T-helper 1 cell treated with Interleukin-12 subunit alpha and Interleukin-12 subunit beta and Interleukin-4 antibody, amounts not matched to agents 30 μg/mL and 1 μg/mL, for 36 hours (primary cell): Measurements from ENCODE around the gene EEF1AKMT4.

Experiments
- H3K27ac Mint-ChIP-seq: one replicate; pipeline ENCODE4 v1.8.0; 2021; ENCODE audit warnings: mild to moderate bottlenecking, mixed read lengths
- H3K27me3 Mint-ChIP-seq: one replicate; pipeline ENCODE4 v1.8.0; 2021; ENCODE audit warnings: low read depth, mixed read lengths
- H3K36me3 Mint-ChIP-seq: one replicate; pipeline ENCODE4 v1.8.0; 2021; ENCODE audit warnings: low read depth, mixed read lengths
- H3K4me1 Mint-ChIP-seq: one replicate; pipeline ENCODE4 v1.8.0; 2021; ENCODE audit warnings: low read depth, mixed read lengths
- H3K4me3 Mint-ChIP-seq: one replicate; pipeline ENCODE4 v1.8.0; 2021; ENCODE audit warnings: mild to moderate bottlenecking, moderate library complexity, mixed read lengths
- H3K9me3 Mint-ChIP-seq: one replicate; pipeline ENCODE4 v1.8.0; 2021; ENCODE audit warnings: mixed read lengths

EEF1AKMT4 gene

DNA sequence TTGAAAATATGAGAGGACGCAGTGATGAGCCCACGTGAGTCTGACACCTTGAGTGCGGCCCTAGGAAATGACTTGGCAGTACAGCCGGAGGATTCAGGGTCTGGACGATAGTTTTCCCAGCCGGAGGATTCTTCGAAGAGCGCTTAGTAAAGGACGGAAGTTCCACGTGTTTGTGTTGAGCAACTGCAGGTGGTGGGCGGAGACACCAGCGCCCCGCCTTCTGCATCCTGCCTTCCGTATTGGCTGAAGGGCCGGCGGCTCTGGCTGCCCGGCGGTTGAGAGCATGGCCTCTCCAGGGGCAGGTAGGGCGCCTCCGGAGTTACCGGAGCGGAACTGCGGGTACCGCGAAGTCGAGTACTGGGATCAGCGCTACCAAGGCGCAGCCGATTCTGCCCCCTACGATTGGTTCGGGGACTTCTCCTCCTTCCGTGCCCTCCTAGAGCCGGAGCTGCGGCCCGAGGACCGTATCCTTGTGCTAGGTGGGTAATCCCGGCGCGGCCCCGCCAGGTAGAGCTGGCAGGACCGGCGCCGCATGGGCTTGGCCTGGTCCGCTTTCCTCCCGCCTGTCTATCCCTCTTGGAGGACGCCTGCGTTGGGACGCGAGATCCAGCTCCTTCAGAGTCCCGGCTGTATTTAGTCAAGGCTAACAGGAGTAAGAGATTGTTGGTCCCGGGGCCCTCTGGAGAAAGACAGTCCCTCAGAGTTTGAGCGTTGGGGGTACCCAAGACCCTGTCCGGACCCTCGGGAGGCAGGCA is at the start of gene EEF1AKMT4:
Gene EEF1AKMT4, plus strand, starts transcription at position 261 of the 755 bp plus-strand sequence. Its CDS starts 23 bp downstream, at position 284.
- H3K9me3 Mint-ChIP-seq: no peaks in the 10 kb centered on the region
- H3K27me3 Mint-ChIP-seq: no peaks in the 10 kb centered on the region
- peaks cover 5% of the 10 kb centered on the region for H3K36me3 Mint-ChIP-seq
- peak within 1 kb of the TSS; percentile 90 for H3K4me3 Mint-ChIP-seq
- H3K4me1 Mint-ChIP-seq: peaks cover 14% of the 10 kb centered on the region
- H3K27ac Mint-ChIP-seq: peak within 1 kb of the TSS; percentile 93

DNA sequence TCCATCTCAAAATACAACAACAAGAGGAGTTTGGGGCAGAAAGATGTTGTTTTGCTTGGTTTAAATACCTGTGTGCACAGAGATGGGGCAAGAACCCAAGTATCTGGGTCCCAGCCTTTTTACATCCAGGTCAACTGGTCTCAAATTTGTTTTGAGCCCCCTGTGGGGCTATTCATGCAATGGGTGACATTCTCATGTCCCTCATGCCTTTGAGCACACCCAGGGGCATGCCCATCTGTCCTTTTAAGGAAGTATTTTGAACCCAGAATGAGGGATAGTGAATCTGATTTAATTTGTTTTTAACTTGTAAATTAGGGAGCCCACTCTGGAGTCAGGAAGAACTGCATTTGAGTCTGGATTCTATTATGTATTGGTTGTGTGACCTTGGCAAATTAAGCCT is 48.6 kb upstream of the EEF1AKMT4 start:
- H3K27me3 Mint-ChIP-seq: peaks cover 4% of the 10 kb centered on the region
- H3K27ac Mint-ChIP-seq: no peak overlapping the region
- H3K4me3 Mint-ChIP-seq: no peak overlapping the region
- no peaks in the 10 kb centered on the region for H3K9me3 Mint-ChIP-seq
- no peaks in the 10 kb centered on the region for H3K36me3 Mint-ChIP-seq
- H3K4me1 Mint-ChIP-seq: no peaks in the 10 kb centered on the region

DNA sequence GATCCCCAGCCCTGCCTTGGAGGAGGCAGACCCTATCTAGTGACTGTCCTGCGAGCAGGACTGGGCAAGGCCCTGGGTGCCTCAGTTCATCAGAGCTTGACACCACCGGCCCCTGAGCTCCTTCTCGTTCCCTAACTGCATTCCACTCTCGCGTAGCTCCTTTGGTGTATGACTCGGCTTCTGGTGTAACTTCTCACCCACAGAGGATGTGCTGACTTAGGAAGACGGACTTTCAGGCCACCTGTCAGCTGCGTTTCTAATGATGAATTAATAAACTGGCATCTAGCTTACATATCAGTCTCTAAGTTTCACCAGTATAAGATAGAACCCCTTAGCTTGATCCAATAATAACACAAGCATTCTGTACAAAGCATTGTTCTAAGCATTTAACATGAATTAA is 45.9 kb upstream of the EEF1AKMT4 start:
- Mint-ChIP-seq H3K27me3 (peaks cover 18% of the 10 kb centered on the region), H3K27ac (no peak overlapping the region), H3K4me3 (no peak overlapping the region), H3K4me1 (no peaks in the 10 kb centered on the region), H3K36me3 (no peaks in the 10 kb centered on the region), H3K9me3 (no peaks in the 10 kb centered on the region)

DNA sequence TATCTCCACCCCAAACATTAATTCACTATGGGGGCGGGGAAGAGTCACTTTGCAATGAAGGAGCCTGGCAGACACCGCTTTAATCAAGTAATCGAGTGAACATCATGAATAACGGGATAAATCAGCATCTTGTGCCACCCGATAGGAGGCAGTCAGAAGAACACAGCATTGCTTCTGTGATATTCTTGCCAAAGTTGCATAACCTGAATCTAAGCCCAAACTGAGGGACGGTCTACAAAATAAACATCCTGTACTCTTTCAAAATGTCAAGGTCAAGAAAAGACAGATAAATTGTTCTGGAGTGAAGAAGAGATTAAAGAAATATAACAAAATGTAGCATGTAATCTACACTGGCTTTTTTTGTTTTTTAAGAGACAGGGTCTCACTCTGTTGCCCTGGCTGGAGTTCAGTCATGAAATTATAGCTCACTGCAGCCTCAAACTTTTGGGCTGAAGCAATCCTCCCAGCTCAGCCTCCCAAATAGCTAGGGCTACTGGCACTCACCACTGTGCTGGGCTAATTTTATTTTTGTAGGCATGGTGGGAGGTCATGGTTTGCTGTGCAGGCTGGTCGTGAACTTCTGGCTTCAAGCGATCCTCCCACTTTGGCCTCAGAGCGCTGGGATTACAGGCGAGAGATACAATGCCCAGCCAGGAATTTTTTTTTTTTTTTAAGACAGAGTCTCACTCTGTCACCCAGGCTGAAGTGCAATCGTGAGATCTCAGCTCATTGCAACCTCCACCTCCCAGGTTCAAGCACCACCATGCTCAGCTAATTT is 40.1 kb upstream of the EEF1AKMT4 start:
- H3K27ac Mint-ChIP-seq: no peak overlapping the region
- H3K9me3 Mint-ChIP-seq: no peaks in the 10 kb centered on the region
- peaks cover 24% of the 10 kb centered on the region for H3K27me3 Mint-ChIP-seq
- H3K4me1 Mint-ChIP-seq: no peaks in the 10 kb centered on the region
- H3K36me3 Mint-ChIP-seq: no peaks in the 10 kb centered on the region
- H3K4me3 Mint-ChIP-seq: no peak overlapping the region

DNA sequence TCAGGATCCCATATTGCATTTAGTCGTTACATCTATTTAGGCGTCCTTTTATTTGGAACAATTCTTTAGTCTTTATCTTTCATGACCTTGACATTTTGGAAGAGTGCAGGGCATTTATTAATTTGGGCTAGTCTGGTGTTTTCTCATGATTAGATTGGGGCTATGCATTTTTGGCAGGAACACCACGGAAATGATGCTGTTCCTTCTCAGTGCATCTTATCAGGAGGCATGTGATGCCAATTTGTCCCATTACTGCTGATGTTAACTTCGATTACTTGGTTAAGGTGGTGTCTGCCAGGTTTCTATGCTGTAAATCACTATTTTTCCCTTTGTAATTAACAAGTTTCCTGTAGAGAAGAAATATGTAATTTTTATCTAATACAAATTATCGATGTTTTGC is 38.2 kb upstream of the EEF1AKMT4 start:
- Mint-ChIP-seq H3K27me3 (peaks cover 24% of the 10 kb centered on the region), H3K4me3 (no peak overlapping the region), H3K9me3 (no peaks in the 10 kb centered on the region), H3K4me1 (no peaks in the 10 kb centered on the region), H3K36me3 (no peaks in the 10 kb centered on the region), H3K27ac (no peak overlapping the region)

DNA sequence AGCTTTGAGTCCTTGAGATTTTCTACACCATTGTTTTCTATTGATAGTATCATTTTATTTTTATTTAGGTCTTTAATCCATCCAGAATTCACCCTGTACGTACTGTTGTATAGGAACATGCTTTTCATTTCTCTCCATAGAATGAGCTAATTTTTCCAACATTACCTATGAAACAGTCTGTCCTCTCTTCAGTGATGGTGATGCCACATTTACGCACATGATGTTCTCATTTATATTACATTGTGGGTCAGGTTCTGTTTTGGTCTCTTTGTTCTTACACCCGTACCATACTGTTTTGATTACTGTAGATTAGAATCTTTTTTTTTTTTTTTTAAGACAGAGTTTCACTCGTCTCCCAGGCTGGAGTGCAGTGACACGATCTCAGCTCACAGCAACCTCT is 37.8 kb upstream of the EEF1AKMT4 start:
- H3K4me1 Mint-ChIP-seq: no peaks in the 10 kb centered on the region
- H3K9me3 Mint-ChIP-seq: no peaks in the 10 kb centered on the region
- H3K27me3 Mint-ChIP-seq: peaks cover 19% of the 10 kb centered on the region
- no peak overlapping the region for H3K4me3 Mint-ChIP-seq
- no peaks in the 10 kb centered on the region for H3K36me3 Mint-ChIP-seq
- no peak overlapping the region for H3K27ac Mint-ChIP-seq

DNA sequence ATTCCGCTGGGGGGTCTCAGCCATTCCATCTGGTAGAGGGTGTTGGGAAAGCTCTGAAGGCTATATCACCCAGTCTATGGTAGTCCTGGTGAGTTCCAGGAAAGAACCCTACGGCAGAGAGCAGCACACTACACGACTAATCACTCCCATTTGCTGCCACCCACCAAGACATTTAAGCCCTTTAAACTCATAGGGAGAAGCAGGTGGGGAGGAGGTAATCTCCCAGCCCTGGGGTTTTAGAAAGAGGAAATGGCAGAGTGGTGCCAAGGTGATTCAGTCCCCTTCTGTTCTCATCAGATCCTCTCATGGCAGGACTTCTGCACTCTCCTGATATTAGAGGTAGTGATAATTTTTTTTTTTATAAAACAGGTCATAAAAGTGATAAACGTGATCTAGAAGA is 30.7 kb upstream of the EEF1AKMT4 start:
- Mint-ChIP-seq H3K27ac (no peak overlapping the region), H3K36me3 (no peaks in the 10 kb centered on the region), H3K4me1 (no peaks in the 10 kb centered on the region)

DNA sequence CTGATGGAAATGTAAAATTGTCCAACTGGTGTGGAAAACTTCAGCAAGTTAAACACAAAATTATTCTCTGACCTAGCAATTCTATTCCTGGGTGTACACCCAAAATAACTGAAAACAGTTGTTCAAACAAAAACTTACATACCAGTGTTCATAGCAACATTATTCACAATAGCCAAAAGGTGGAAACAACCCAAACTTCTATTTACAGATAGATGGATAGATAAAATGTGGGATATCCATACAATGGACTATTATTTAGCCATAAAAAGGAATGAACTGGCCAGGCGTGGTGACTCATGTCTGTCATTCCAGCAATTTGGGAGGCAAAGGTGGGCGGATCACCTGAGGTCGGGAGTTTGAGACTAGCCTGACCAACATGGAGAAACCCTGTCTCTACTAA is 27.0 kb upstream of the EEF1AKMT4 start:
- Mint-ChIP-seq H3K4me1 (no peaks in the 10 kb centered on the region), H3K9me3 (no peaks in the 10 kb centered on the region), H3K27me3 (peaks cover 26% of the 10 kb centered on the region), H3K4me3 (no peak overlapping the region), H3K27ac (no peak overlapping the region), H3K36me3 (no peaks in the 10 kb centered on the region)

More for the DNA sequence above, 30.7 kb upstream of the EEF1AKMT4 start:
- H3K9me3 Mint-ChIP-seq: no peaks in the 10 kb centered on the region
- H3K27me3 Mint-ChIP-seq: peaks cover 10% of the 10 kb centered on the region
- no peak overlapping the region for H3K4me3 Mint-ChIP-seq

DNA sequence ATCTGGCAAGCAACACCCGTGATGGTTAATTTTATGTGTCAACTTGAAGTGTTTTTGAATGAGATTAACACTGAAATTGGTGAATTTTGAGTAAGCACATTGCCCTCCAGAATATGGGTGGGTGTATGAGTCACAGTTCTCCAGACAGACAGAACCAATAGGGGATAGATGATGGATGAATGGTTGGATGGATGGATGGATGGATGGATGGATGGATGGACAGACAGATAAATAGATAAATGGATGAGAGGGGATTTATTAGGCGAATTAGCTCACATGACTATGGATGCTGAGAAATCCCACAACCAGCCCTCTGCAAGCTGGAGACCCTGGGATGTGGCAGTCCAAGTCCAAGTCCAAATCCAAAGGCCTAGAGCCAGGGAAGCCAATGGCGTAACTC is 25.5 kb upstream of the EEF1AKMT4 start:
- Mint-ChIP-seq H3K27me3 (peaks cover 41% of the 10 kb centered on the region), H3K4me1 (peaks cover 4% of the 10 kb centered on the region), H3K27ac (no peak overlapping the region), H3K36me3 (no peaks in the 10 kb centered on the region), H3K9me3 (no peaks in the 10 kb centered on the region), H3K4me3 (no peak overlapping the region)

DNA sequence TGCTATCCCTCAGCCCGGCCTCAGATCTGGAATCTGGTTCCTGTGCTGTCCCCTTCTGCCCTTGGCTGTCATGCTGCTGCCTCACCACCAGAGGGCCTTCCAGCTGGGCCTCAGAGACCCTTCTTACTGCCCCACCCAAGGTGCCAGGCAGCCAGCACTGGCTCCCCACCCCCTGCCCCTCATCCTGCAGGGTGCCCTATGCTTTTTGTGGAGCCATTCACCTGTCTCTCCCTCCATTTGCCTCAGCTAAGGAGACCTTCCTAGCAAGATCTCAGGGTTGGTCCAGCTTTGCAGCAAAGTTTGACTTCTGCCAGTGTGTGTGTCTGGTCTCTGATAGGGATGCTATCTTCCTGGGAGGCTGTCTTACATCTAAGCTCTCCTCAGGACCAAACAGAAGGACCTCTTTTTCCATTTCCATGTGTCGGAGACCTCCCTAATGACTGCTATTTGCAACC is 22.0 kb upstream of the EEF1AKMT4 start:
- Mint-ChIP-seq H3K4me3 (no peak overlapping the region), H3K4me1 (peaks cover 12% of the 10 kb centered on the region), H3K27ac (no peak overlapping the region), H3K27me3 (peaks cover 65% of the 10 kb centered on the region), H3K36me3 (no peaks in the 10 kb centered on the region), H3K9me3 (no peaks in the 10 kb centered on the region)

DNA sequence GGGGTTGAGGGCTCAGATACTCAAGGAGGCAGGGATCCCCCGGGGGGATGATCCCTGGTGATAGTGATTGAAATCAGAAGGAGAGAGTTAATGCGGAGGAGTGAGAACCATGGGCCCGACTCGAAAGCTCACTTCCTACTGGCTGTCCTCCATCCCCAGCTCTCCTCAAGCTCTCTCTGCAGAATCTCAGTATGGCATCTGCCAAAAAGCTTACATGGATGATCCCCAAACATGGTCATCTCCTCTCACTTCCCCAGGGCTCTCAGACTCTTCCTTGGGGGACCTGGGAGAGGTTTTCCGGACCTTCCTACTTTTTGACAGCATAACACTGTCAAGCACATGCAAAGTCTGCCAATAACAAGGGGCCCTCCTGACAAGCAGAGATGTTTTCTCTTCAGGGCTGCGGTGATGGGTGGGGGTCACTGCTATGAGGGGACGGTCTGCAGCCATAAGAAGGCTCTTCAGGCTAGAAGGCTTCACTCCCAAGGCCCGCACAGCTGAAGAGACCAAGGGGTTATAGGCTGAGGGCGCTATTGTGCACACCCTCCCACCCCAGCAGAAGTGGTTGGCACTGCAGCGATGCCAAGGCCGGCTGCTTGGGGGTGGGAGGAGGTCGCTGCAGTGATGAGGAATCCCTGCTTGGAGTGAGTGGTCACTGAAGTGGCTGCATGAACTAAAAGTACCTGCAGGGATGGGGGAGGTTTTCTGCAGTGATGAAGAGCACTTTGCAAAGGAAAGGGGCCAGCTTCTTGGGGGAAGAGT is 20.9 kb upstream of the EEF1AKMT4 start:
- H3K27me3 Mint-ChIP-seq: peaks cover 71% of the 10 kb centered on the region
- no peaks in the 10 kb centered on the region for H3K36me3 Mint-ChIP-seq
- no peaks in the 10 kb centered on the region for H3K9me3 Mint-ChIP-seq
- peak overlapping the region; percentile 28 for H3K4me3 Mint-ChIP-seq
- H3K4me1 Mint-ChIP-seq: peaks cover 12% of the 10 kb centered on the region
- H3K27ac Mint-ChIP-seq: no peak overlapping the region

DNA sequence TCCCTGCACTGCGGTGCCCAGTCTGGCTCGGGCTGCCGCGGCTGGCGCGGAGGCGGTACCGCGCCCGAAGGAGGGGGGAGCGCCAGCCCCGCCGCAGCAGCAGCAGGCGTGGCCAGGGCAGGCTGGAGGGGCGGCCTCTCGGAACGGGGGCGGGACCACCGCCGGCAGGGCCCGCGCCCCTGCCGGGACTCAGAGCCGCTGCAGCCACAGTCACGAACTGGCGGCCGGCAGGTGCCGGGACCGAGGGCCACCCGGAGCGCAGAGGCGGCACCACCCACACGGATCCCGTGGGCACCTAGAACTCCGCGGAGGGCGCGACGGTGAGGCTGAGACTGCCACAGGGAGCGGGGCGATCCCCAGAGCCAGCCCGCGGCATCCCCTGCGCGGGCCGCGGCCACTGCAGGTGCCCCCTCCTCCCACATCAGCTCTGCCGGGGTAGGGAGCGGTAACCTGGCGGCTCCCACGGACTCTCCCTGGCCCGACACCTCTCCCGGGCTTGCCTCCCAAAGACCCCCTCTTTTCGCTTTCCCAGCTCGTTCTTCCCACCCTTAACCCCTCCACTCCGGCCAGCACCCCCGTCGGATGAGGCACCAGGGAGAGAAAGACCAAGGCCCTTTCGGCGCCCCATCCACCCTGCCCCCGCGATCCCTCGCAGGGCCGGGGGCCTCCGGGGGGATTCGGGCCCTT is 19.9 kb upstream of the EEF1AKMT4 start, which contains the start of gene VWA5B2:
Gene VWA5B2, plus strand, starts transcription at position 192 of the 687 bp plus-strand sequence. CDS start 944 bp downstream, outside the sequence.
- Mint-ChIP-seq H3K27me3 (peaks cover 65% of the 10 kb centered on the region), H3K27ac (no peak within 1 kb of the TSS), H3K4me3 (peak within 1 kb of the TSS; percentile 28)

DNA sequence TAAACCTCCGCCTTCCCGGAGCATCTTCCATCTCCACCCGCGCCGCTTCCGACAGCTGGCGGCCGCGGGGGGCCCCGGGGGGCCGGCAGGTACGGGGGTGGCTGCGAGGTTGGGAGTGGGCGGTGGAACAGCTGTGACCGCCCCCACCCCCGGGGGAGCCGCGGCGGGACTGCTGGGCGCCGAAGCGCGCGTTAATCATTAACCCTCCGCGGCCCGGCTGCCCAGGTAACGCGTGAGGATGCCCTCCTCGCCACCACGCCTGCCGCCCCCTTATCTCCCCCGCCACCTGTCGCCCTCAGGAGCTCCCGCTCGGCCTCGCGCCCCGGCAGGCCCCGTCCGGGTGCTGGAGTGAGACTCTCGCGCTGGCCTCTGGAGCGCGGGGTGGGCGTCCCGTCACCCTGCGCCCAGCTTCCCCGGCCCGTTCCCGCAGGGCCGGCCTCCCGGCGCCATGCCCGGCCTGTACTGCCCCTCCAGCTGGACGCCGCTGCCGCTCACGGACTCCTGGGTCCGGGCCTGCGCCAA is 19.3 kb upstream of the EEF1AKMT4 start:
- Mint-ChIP-seq H3K4me1 (peaks cover 12% of the 10 kb centered on the region), H3K27me3 (peaks cover 64% of the 10 kb centered on the region), H3K4me3 (no peak overlapping the region), H3K9me3 (no peaks in the 10 kb centered on the region), H3K36me3 (no peaks in the 10 kb centered on the region), H3K27ac (no peak overlapping the region)

More for the DNA sequence above, 19.9 kb upstream of the EEF1AKMT4 start, which contains the start of gene VWA5B2:
- Mint-ChIP-seq H3K4me1 (peaks cover 12% of the 10 kb centered on the region), H3K36me3 (no peaks in the 10 kb centered on the region), H3K9me3 (no peaks in the 10 kb centered on the region)
